Measurements from ENCODE around the gene PACRG. TPM values are rescaled to one million over a fixed set of nuclear protein-coding genes. Genes with fewer than 3 reads are reported as not detected.
A peak's percentile ranks its signal among the peaks of the same experiment; 100 is the strongest.

Gene PACRG
- total RNA-seq, 1 experiment from 2014 or later, result 0.52 TPM

DNA sequence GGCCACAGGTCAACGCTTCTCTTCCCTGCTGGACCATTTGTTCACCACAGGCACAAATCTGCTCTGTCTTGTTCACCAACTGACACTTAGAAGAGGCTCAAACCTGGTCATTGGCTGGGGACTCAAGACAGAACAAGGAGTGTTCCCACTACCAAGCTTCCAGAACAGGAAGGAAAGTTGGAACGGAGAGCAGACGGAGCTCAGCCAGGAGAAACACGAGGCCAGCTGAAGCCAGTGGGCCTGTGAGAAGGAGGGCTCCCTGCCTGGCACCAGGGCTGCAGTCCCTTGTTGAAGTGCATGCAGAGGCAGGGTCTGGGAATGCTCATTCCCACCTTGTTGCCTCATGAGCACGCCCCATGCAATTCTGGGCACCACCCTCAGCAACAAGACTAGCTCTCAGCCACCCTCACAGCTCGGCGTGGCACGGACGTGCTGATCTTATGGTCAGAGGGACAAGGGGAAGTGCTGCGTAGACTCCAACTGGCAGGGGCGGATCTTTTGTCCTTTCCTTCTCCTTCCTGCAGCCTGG is 450.2 kb downstream of the PACRG start:
- Histone ChIP-seq H3K4me3 (ENCODE audit: insufficient read depth, low read depth, low read length) (no peak overlapping the region), H3K36me3 (replicated peaks; ENCODE audit: control insufficient read depth, insufficient read depth, low read length) (no peaks in the 10 kb centered on the region), H3K27me3 (ENCODE audit: control insufficient read depth, insufficient read depth, low read length) (no peaks in the 10 kb centered on the region; the same call in 1 of the 2 replicates)
- no peak for DNase-seq

- H3K4me3 ChIP-seq (ENCODE audit: insufficient read depth, low read depth, low read length), result no peak overlapping the region
- DNase-seq, result no peak
- no peaks in the 10 kb centered on the region for H3K36me3 ChIP-seq (replicated peaks; ENCODE audit: control insufficient read depth, insufficient read depth, low read length)
- H3K27me3 ChIP-seq (ENCODE audit: control insufficient read depth, insufficient read depth, low read length), result no peaks in the 10 kb centered on the region; the same call in 1 of the 2 replicates
These were observed 451.3 kb downstream of the PACRG start for GRCh38 chr6:163179061-163179460.

DNA sequence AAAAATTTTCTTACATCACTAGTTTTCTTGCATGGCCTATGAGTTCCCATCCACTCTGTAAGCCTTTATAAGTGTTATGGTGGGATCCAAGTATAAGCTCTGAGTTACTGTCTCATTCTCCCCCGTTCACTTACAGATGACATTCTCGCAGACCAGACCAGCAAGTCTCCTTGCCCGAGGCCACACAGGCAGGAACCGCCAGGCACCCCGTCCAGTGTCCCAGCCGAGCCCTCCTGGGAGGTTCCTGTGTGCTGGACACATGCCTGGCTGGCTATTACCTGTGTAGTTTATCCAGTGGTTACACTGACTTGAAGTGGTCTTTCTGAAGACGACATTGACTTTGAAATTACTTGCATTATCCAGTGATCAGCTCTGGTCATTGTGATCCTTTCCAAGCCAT is 451.9 kb downstream of the PACRG start:
- DNase-seq, result no peak

GRCh38 chr6:163180874-163181541 is 453.2 kb downstream of the PACRG start:
- Histone ChIP-seq H3K27me3 (ENCODE audit: control insufficient read depth, insufficient read depth, low read length) (no peaks in the 10 kb centered on the region; the same call in 1 of the 2 replicates), H3K36me3 (replicated peaks; ENCODE audit: control insufficient read depth, insufficient read depth, low read length) (no peaks in the 10 kb centered on the region), H3K4me3 (ENCODE audit: insufficient read depth, low read depth, low read length) (no peak overlapping the region)
- DNase-seq, result peak; percentile 82

More for the DNA sequence above, 451.9 kb downstream of the PACRG start:
- Histone ChIP-seq H3K4me3 (ENCODE audit: insufficient read depth, low read depth, low read length) (no peak overlapping the region), H3K27me3 (ENCODE audit: control insufficient read depth, insufficient read depth, low read length) (no peaks in the 10 kb centered on the region; the same call in 1 of the 2 replicates), H3K36me3 (replicated peaks; ENCODE audit: control insufficient read depth, insufficient read depth, low read length) (no peaks in the 10 kb centered on the region)

DNA sequence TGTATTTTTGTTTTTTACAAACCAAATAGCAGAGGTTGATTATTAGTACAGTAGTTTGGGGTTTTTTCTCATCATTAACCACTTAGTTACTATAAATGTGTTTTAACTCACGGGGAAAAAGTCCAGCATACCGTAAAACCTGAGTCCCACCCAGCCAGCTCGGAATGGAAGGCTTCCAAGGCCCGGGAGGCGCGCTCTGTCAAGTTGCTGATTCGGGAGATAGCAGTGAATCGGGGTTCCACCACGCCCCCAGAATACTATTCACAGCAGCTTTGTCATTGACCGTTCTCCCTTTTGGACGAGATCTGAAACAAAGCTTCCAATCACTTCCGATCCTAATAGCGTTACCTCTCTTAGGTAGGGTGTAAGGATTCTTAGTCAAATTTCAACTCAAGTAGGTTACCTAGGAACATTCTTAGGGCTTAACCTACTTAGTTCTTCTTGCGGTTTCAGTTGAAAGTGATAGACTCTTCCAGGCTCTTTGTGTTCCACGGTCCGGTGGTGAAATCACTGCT is 453.9 kb downstream of the PACRG start:
- DNase-seq, result no peak
- Histone ChIP-seq H3K36me3 (replicated peaks; ENCODE audit: control insufficient read depth, insufficient read depth, low read length) (no peaks in the 10 kb centered on the region), H3K27me3 (ENCODE audit: control insufficient read depth, insufficient read depth, low read length) (no peaks in the 10 kb centered on the region; the same call in 1 of the 2 replicates), H3K4me3 (ENCODE audit: insufficient read depth, low read depth, low read length) (no peak overlapping the region)

DNA sequence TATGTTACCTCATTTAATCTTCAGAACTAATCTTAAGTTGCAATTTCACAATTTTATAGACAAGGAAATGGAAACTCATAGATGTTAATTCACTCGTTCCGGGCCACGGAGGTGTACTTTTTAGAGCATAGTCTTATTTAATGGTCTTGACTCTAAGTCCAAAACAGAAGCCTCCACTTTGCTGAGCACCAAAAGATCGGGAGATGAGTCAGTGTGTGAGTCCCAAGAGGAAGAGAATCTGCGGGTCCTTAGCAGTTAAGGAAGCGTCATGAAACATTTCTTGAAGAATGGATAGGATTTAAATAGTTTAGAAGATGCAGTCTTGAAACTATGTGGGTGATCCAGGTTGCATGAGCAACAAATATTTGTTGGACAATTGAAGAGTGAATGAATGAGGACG is 454.9 kb downstream of the PACRG start:
- no peak overlapping the region for H3K4me3 ChIP-seq (ENCODE audit: insufficient read depth, low read depth, low read length)
- no peaks in the 10 kb centered on the region for H3K36me3 ChIP-seq (replicated peaks; ENCODE audit: control insufficient read depth, insufficient read depth, low read length)
- no peaks in the 10 kb centered on the region; the same call in 1 of the 2 replicates for H3K27me3 ChIP-seq (ENCODE audit: control insufficient read depth, insufficient read depth, low read length)
- DNase-seq, result no peak

DNA sequence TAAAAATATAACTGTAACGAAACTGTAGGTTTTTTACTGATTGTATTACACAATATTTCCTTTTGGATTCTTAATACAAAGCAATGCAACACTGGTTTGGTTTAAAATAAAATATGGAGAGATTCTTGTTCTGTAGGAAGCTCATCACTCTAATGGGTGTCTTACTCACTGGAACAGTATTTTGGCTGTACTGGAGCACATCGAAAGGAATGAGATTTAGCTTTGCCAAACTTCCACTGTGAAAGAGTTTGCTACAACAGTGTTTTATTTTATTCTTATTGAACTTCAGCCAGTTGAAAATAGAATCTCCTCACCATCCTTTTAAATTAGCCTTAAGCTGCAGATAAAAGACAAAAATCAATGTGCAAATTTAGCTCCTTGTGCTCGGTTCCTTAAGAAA is 456.0 kb downstream of the PACRG start:
- DNase-seq, result no peak
- Histone ChIP-seq H3K4me3 (ENCODE audit: insufficient read depth, low read depth, low read length) (no peak overlapping the region), H3K36me3 (replicated peaks; ENCODE audit: control insufficient read depth, insufficient read depth, low read length) (no peaks in the 10 kb centered on the region)

GRCh38 chr6:163185744-163186143 is 458.0 kb downstream of the PACRG start:
- Histone ChIP-seq H3K27me3 (ENCODE audit: control insufficient read depth, insufficient read depth, low read length) (no peaks in the 10 kb centered on the region), H3K36me3 (replicated peaks; ENCODE audit: control insufficient read depth, insufficient read depth, low read length) (no peaks in the 10 kb centered on the region), H3K4me3 (ENCODE audit: insufficient read depth, low read depth, low read length) (no peak overlapping the region)
- DNase-seq, result no peak

More for the DNA sequence above, 456.0 kb downstream of the PACRG start:
- no peaks in the 10 kb centered on the region; the same call in 1 of the 2 replicates for H3K27me3 ChIP-seq (ENCODE audit: control insufficient read depth, insufficient read depth, low read length)

- no peak for DNase-seq
- H3K4me3 ChIP-seq (ENCODE audit: insufficient read depth, low read depth, low read length), result no peak overlapping the region
- H3K27me3 ChIP-seq (ENCODE audit: control insufficient read depth, insufficient read depth, low read length), result no peaks in the 10 kb centered on the region
These were observed 458.8 kb downstream of the PACRG start for GRCh38 chr6:163186527-163186926.

DNA sequence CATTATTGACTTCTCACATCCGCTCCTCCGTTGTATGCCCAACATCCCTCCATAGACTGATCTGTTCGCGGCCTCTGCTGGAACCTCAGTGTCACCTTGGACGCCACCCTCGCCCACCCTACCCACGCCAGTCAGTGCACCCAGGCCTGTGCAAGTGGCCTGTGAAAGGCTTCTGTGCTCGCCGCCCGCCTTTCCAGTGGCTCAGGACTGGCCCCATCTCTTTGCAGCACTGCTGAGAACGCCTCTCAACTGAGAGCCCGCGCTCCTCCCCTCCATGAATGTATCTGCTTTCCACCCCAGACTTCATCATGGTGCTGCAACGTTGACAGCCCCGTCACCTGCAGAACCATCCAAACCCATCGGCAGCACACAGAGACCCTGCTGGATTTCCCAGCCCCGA is 459.4 kb downstream of the PACRG start:
- DNase-seq, result no peak
- Histone ChIP-seq H3K27me3 (ENCODE audit: control insufficient read depth, insufficient read depth, low read length) (no peaks in the 10 kb centered on the region), H3K36me3 (replicated peaks; ENCODE audit: control insufficient read depth, insufficient read depth, low read length) (no peaks in the 10 kb centered on the region), H3K4me3 (ENCODE audit: insufficient read depth, low read depth, low read length) (no peak overlapping the region)

More at GRCh38 chr6:163186527-163186926, 458.8 kb downstream of the PACRG start:
- H3K36me3 ChIP-seq (replicated peaks; ENCODE audit: control insufficient read depth, insufficient read depth, low read length), result no peaks in the 10 kb centered on the region

- H3K4me3 ChIP-seq (ENCODE audit: insufficient read depth, low read depth, low read length), result no peak overlapping the region
- H3K27me3 ChIP-seq (ENCODE audit: control insufficient read depth, insufficient read depth, low read length), result no peaks in the 10 kb centered on the region
- no peaks in the 10 kb centered on the region for H3K36me3 ChIP-seq (replicated peaks; ENCODE audit: control insufficient read depth, insufficient read depth, low read length)
- no peak for DNase-seq
These were observed 459.8 kb downstream of the PACRG start for GRCh38 chr6:163187606-163188005.

DNA sequence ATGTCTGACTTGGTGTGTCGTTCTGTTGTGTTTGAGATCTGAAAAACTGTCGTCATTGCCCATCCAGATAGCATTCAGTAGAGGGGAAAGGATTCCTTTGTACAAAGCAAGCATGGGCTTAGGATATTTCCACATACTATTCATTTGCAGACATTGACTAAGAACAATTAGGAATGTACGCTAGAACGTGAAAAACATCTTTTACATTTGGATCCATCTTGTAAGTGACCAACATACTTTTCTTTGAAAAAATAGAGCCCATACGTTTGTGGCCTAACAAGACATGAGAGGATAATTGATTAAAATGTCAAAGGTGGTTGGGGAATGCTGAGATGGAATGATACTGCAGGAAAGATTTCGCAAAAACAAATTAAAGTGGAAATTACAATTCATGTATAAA is 461.0 kb downstream of the PACRG start:
- Histone ChIP-seq H3K36me3 (replicated peaks; ENCODE audit: control insufficient read depth, insufficient read depth, low read length) (no peaks in the 10 kb centered on the region), H3K4me3 (ENCODE audit: insufficient read depth, low read depth, low read length) (no peak overlapping the region), H3K27me3 (ENCODE audit: control insufficient read depth, insufficient read depth, low read length) (no peaks in the 10 kb centered on the region)
- DNase-seq, result no peak

DNA sequence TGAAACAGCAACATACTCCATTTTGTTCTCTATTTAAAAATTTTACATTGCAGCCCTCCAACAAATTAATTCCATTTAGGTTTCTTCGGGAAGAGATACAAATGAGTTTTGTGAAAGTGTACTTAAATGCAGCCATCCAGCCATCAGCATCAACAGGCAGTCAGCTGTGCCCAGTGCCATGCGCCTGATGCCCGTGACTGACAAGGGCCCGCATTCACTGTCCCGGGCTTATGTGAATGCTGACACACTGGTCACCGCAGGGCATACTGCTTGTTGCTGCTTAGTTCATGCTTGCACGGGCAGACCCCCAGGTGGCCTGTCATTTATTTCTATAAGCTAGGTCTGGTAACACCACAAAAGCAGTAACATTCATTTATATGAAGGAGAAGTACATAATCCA is 461.8 kb downstream of the PACRG start:
- Histone ChIP-seq H3K4me3 (ENCODE audit: insufficient read depth, low read depth, low read length) (no peak overlapping the region), H3K36me3 (replicated peaks; ENCODE audit: control insufficient read depth, insufficient read depth, low read length) (no peaks in the 10 kb centered on the region), H3K27me3 (ENCODE audit: control insufficient read depth, insufficient read depth, low read length) (no peaks in the 10 kb centered on the region)
- DNase-seq, result no peak

GRCh38 chr6:163190786-163191185 is 463.0 kb downstream of the PACRG start:
- Histone ChIP-seq H3K27me3 (ENCODE audit: control insufficient read depth, insufficient read depth, low read length) (no peaks in the 10 kb centered on the region), H3K36me3 (replicated peaks; ENCODE audit: control insufficient read depth, insufficient read depth, low read length) (no peaks in the 10 kb centered on the region), H3K4me3 (ENCODE audit: insufficient read depth, low read depth, low read length) (no peak overlapping the region)
- no peak for DNase-seq

All from H7 (cell line).